Keratinocyte (primary cell): ENCODE results near the gene GGA1. TPM values are rescaled to one million over a fixed set of nuclear protein-coding genes. Genes with fewer than 3 reads are reported as not detected.
A peak's percentile ranks its signal among the peaks of the same experiment; 100 is the strongest.

Source experiments
- DNase-seq: peaks from one replicate; pipeline ENCODE4 v3.0.0-alpha.2; 2011; ENCODE audit warnings: low read depth, missing footprints, low spot score
- FAIRE-seq: peaks from 2 replicates; lab custom pipeline; 2011; peaks lifted over from hg19 to GRCh38; lab: Jason Lieb, UNC
- H2AFZ ChIP-seq: 2 replicates; pipeline ENCODE4 v1.6.0; 2012; ENCODE audit warnings: low read length, control low read depth, inconsistent platforms; ENCODE audit not compliant: control insufficient read depth
- H3K27ac ChIP-seq: 2 replicates; pipeline ENCODE4 v1.5.1; 2011; ENCODE audit warnings: low read length; ENCODE audit not compliant: control insufficient read depth, insufficient read depth
- H3K27me3 ChIP-seq: 3 replicates; pipeline ENCODE4 v1.6.0; 2011; ENCODE audit warnings: low read length; ENCODE audit not compliant: control insufficient read depth, insufficient read depth; ENCODE audit errors: extremely low read depth
- H3K36me3 ChIP-seq, 2 experiments: 2 replicates in 1 of 2; 3 replicates in 1 of 2; pipeline ENCODE4 v1.5.1; 2011; ENCODE audit warnings: low read length in 2 of 2, mild to moderate bottlenecking in 1 of 2; ENCODE audit not compliant: control insufficient read depth in 2 of 2, insufficient read depth in 2 of 2; ENCODE audit errors: extremely low read depth in 1 of 2
- H3K4me1 ChIP-seq: 3 replicates; pipeline ENCODE4 v1.5.1; 2011; ENCODE audit warnings: low read length; ENCODE audit not compliant: control insufficient read depth, insufficient read depth; ENCODE audit errors: extremely low read depth
- H3K4me2 ChIP-seq: 3 replicates; pipeline ENCODE4 v1.6.0; 2011; ENCODE audit warnings: low read depth, low read length; ENCODE audit not compliant: control insufficient read depth, insufficient read depth; ENCODE audit errors: extremely low read depth
- H3K4me3 ChIP-seq, 3 experiments: fragments of 200-600 bp in 1 of 3; sonication (generic) in 1 of 3; 2 replicates in 2 of 3; 3 replicates in 1 of 3; pipeline ENCODE4 v1.5.1; 2011 to 2016; ENCODE audit warnings: low read length in 3 of 3, mild to moderate bottlenecking in 3 of 3, control low read depth in 2 of 3, inconsistent platforms in 1 of 3, low read depth in 1 of 3, mixed read lengths in 1 of 3, mixed run types in 1 of 3, moderate library complexity in 1 of 3; ENCODE audit not compliant: control insufficient read depth in 2 of 3, insufficient read depth in 2 of 3; ENCODE audit errors: extremely low read depth in 1 of 3
- H3K79me2 ChIP-seq: 2 replicates; pipeline ENCODE4 v1.6.0; 2012; ENCODE audit warnings: low read length; ENCODE audit not compliant: control insufficient read depth, insufficient read depth
- H3K9ac ChIP-seq: 3 replicates; pipeline ENCODE4 v1.6.0; 2011; ENCODE audit warnings: low read length; ENCODE audit not compliant: control insufficient read depth, insufficient read depth; ENCODE audit errors: extremely low read depth
- H3K9me1 ChIP-seq: 3 replicates; pipeline ENCODE4 v1.6.0; 2011; ENCODE audit warnings: low read length; ENCODE audit not compliant: control insufficient read depth, insufficient read depth; ENCODE audit errors: extremely low read depth
- H3K9me3 ChIP-seq: 2 replicates; pipeline ENCODE4 v1.5.1; 2012; ENCODE audit warnings: low read depth, low read length; ENCODE audit not compliant: control insufficient read depth
- H4K20me1 ChIP-seq: 3 replicates; pipeline ENCODE4 v1.6.0; 2011; ENCODE audit warnings: low read length; ENCODE audit not compliant: control insufficient read depth, insufficient read depth; ENCODE audit errors: extremely low read depth
- EZH2 ChIP-seq: IDR thresholded peaks from one replicate; pipeline ENCODE4 v1.6.1; 2012; ENCODE audit warnings: inconsistent platforms, mild to moderate bottlenecking, low read length, moderate library complexity
- dilution Hi-C: fragments of 300-500 bp; cut with MboI; formaldehyde crosslinking; loops from one replicate; pipeline ENCODE4 v1.7.0; 2020; ENCODE audit warnings: low sequenced_read_pairs; ENCODE audit not compliant: extremely low pct_ligation_motif_present
- polyA plus RNA-seq, 5 experiments: library from polyadenylated mRNA; depleted of rRNA in 3 of 5; stranded (reverse) in 3 of 5; stranded (forward) in 1 of 5; unstranded in 1 of 5; fragments of >200 nt; gene quantifications; 1 replicate in 1 of 5; 2 replicates in 3 of 5; 3 replicates in 1 of 5; pipeline versions ENCODE4 v1.2.1 to v1.2.3, GENCODE V29; 2011 to 2012; ENCODE audit warnings: missing spikeins in 2 of 5, low read depth in 1 of 5, low replicate concordance in 1 of 5
- TF ChIP-seq, protein P1 (sequence below), 3 experiments: IDR thresholded peaks in 1 of 3; conservative IDR thresholded peaks in 1 of 3; optimal IDR thresholded peaks in 1 of 3; 2 replicates in 2 of 3; 3 replicates in 1 of 3; pipeline versions ENCODE3 to v1.5.1; 2011; ENCODE audit warnings: low read length in 3 of 3, mild to moderate bottlenecking in 3 of 3, moderate library complexity in 2 of 3, control low read depth in 1 of 3, inconsistent platforms in 1 of 3; ENCODE audit not compliant: insufficient read depth in 2 of 3; ENCODE audit errors: extremely low read depth in 1 of 3

Gene GGA1
- polyA plus RNA-seq, 1 donor (not counting 4 experiments of a cell fraction or from before 2014, with no cell fraction given): 29.2 TPM

DNA sequence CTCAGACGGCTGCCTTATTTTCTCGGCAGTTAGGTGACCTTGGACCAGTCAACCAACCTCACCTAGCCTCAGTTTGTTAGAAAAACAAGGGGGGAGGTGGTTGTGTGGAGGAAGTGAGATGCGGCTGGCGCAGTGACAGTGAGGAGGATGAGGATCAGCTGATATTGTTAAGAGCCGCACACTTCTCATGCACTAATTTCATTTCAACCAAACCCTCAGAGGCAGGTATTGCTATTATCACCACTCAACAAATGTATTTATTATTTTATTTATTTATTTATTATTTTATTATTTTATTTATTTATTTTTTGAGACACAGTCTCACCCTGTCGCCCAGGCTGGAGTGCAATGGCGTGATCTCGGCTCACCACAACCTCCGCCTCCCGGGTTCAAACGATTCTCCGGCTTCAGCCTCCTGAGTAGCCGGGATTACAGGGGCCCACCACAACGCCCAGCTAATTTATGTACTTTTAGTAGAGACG lies 68.9 kb downstream of the GGA1 start:
- Histone ChIP-seq H3K4me2 (peak overlapping the region; percentile 84), H3K36me3 (peaks cover 0 to 4% of the 10 kb centered on the region in 2 experiments), H4K20me1 (peaks cover 7% of the 10 kb centered on the region), H3K9me3 (no peaks in the 10 kb centered on the region), H2AFZ (peak overlapping the region; percentile 49), H3K4me3 (peak overlapping the region; percentile 62 to 90 (median 70)), H3K27ac (peak overlapping the region; percentile 43), H3K9me1 (no peaks in the 10 kb centered on the region), H3K4me1 (peaks cover 25% of the 10 kb centered on the region), H3K79me2 (peaks cover 18% of the 10 kb centered on the region), H3K9ac (peak overlapping the region; percentile 60), H3K27me3 (no peaks in the 10 kb centered on the region)
- DNase-seq (no peak), FAIRE-seq (no peak)
- TF ChIP-seq, protein P1, sequence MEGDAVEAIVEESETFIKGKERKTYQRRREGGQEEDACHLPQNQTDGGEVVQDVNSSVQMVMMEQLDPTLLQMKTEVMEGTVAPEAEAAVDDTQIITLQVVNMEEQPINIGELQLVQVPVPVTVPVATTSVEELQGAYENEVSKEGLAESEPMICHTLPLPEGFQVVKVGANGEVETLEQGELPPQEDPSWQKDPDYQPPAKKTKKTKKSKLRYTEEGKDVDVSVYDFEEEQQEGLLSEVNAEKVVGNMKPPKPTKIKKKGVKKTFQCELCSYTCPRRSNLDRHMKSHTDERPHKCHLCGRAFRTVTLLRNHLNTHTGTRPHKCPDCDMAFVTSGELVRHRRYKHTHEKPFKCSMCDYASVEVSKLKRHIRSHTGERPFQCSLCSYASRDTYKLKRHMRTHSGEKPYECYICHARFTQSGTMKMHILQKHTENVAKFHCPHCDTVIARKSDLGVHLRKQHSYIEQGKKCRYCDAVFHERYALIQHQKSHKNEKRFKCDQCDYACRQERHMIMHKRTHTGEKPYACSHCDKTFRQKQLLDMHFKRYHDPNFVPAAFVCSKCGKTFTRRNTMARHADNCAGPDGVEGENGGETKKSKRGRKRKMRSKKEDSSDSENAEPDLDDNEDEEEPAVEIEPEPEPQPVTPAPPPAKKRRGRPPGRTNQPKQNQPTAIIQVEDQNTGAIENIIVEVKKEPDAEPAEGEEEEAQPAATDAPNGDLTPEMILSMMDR (optimal IDR thresholded peaks at IDR 0.05 in 1 of 3, IDR thresholded peaks at IDR 0.05 in 1 of 3, conservative IDR thresholded peaks at IDR 0.05 in 1 of 3; ENCODE audit: extremely low read depth in 1 of 3, insufficient read depth in 2 of 3, low read length in 3 of 3): no peak
- no peak for TF ChIP-seq EZH2
- dilution Hi-C loops: no loop called here

DNA sequence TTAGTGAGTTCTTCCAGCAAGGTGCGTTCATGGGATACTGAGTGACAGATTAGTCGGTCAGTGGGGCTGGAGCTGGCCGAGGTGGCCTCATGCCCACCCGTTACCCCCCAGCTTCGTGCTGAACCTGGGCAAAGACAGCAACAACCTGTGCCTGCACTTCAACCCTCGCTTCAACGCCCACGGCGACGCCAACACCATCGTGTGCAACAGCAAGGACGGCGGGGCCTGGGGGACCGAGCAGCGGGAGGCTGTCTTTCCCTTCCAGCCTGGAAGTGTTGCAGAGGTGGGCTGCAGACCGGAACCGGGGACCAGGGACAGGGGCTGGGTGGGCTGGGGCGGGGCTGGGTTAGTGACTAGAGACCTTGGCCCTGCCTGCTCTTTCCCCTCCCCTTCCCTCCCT lies 69.7 kb downstream of the GGA1 start:
- dilution Hi-C loops: no loop called here
- no peaks in the 10 kb centered on the region for H3K27me3 ChIP-seq
- H2AFZ ChIP-seq: no peak overlapping the region
- H3K4me1 ChIP-seq: peaks cover 25% of the 10 kb centered on the region
- DNase-seq (no peak), FAIRE-seq (no peak)
- H3K9me3 ChIP-seq: no peaks in the 10 kb centered on the region
- TF ChIP-seq EZH2: no peak
- TF ChIP-seq, protein P1 (optimal IDR thresholded peaks at IDR 0.05 in 1 of 3, IDR thresholded peaks at IDR 0.05 in 1 of 3, conservative IDR thresholded peaks at IDR 0.05 in 1 of 3; ENCODE audit: extremely low read depth in 1 of 3, insufficient read depth in 2 of 3, low read length in 3 of 3): no peak
- no peaks in the 10 kb centered on the region for H3K9me1 ChIP-seq
- H3K79me2 ChIP-seq: peaks cover 18% of the 10 kb centered on the region
- no peak overlapping the region for H3K27ac ChIP-seq
- no peak overlapping the region for H3K9ac ChIP-seq
- H3K4me3 ChIP-seq: no peak overlapping the region
- peaks cover 7% of the 10 kb centered on the region for H4K20me1 ChIP-seq
- no peak overlapping the region for H3K4me2 ChIP-seq
- H3K36me3 ChIP-seq: peaks cover 0 to 4% of the 10 kb centered on the region in 2 experiments
